HG03342 (cell line): ENCODE measurements around the gene ASCC1.

Source experiments
- ATAC-seq: cut with Tn5 transposase; IDR thresholded peaks from one replicate; pipeline ENCODE4 v1.9.1; 2021; ENCODE audit warnings: mild to moderate bottlenecking, moderate library complexity; ENCODE audit not compliant: unreplicated experiment

ASCC1 gene

DNA sequence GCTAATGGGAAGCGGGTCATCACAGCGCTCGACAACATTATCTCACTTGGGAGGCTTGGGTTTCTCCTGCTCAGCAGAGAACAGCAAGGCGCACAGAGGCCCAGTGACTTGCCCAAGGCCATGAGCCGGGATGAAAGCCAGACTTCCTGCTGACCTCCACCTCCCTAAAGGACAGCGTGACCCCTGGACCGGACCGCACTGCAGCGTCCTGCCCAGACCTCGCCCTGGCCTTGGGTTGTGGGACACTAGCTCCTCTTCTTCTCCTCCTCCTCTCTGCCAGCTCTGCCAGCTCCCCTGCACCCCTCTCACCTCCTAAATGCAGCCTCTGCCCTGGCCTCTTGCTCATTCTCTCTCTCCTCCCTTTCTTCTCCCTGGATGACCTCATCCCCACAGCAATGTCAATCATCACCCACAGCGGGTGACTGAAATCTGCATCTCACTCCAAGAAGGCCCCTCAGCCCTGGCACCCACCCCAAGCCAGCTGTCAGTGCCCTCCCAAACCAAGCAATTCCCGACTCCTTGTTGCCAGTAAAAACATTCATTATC, 147.1 kb downstream of the ASCC1 start:
- no peak for ATAC-seq

- ATAC-seq, result no peak
Measured at GRCh38 chr10:72068126-72068765, 147.8 kb downstream of the ASCC1 start.

- no peak for ATAC-seq
Measured at GRCh38 chr10:72067463-72068125, 148.5 kb downstream of the ASCC1 start.

- ATAC-seq, result no peak
Measured at GRCh38 chr10:72066318-72067284, 149.5 kb downstream of the ASCC1 start.

GRCh38 chr10:72065439-72066025, 150.5 kb downstream of the ASCC1 start:
- ATAC-seq, result no peak

DNA sequence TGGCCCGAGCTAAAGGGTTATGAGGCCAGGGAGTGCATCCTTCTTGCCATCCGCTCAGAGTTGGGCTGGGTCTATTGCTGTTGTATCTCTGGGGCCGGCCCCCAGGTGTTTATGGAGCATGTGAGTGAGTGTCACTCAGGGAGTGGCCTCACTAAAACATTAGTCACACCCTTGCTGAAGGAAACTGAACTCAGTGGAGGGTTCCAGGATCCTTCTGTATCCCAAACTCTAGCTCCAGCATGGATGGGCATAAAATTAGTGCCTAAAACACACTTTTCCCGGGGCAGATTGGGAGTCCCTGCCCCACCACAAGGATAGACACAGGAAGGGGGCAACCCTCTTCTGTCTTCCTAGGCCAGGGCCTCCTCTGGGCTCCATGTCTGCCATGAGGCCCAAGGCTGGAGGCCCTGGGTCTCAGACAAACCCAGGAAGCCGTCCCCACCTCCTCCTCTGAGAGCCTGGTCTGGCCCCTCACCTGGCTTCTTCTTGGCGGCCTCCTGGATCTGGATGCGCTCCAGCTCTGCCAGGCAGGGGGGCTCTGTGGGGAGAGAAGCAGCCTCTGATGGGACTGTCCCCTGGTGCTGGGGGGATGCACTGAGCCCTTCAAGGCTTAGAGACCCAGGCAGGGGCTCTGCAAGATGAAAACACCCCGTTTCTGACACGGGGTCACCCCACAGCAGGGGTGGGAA, 152.2 kb downstream of the ASCC1 start:
- no peak for ATAC-seq

GRCh38 chr10:72062832-72063702, 153.0 kb downstream of the ASCC1 start:
- ATAC-seq, result no peak

GRCh38 chr10:72062382-72062781, 153.7 kb downstream of the ASCC1 start:
- no peak for ATAC-seq

DNA sequence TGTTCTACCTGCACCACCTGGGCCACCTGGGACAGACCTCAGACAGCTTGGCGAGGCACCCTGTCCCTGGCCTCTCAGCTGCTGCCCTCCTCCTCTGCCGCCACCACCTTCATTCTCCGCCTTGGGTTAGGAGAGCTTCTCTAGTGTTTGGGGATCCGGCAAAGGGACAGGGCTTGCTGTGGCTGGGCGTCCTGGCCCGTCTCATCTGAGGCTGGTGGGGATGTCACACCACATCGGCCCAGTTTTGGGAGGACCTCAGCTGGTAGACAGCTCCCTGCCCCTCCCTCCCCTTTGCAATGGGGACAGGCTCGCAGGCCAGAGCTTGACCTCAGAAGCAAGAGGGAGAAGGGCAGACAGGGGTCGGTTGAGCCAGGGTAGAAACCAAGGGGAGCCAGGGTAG, 154.1 kb downstream of the ASCC1 start:
- no peak for ATAC-seq

- no peak for ATAC-seq
Measured at GRCh38 chr10:72061491-72061890, 154.6 kb downstream of the ASCC1 start.

DNA sequence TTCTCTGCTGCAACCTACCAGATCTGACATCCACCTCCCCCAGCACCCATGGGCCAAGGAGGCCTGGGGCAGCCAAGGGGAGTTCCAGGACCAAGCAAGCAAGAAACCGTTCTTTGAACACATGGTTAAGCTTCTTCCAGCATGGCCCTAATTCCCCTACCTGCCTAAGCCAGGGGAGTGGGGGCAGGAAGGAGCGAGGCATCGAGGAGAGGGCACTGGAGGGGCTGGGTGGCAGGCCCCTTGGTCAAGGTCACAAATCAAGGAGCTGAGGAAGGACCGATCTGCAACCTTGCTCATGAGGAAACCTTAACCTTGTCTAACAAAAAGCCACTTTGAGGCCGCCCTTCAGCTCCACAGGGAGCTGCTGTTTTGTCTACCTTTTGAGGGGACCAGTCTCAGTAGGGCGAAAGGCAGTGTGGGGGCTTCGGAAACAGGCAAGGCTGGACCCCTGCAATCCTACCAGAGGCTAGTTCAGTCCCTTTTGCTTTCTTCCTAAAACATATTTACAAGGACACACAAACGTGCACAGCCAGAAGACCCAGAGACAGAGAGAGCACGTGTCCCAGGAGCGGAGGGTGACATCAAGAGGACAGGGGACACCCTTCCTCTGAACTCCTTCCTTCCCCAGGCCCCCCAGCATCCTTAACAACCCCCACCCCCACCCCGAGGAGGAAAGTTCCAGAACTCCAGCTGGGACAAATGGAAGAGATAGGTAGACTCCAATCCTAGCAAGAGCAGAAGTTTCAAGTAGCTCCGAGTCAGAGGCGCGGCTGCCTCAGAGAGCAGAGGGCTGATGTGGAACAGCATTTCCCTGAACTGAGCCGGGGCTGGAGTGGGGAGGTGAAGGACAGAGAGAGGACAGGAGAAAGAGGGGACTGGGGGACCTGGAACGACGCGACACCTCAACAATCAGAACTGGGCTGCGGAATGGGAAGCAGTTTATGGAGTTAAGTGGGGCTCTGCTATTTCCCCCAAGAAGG, 155.9 kb downstream of the ASCC1 start:
- ATAC-seq, result no peak

- ATAC-seq, result no peak
Measured at GRCh38 chr10:72058989-72059842, 156.9 kb downstream of the ASCC1 start.

- ATAC-seq, result no peak
Measured at GRCh38 chr10:72058347-72058898, 157.7 kb downstream of the ASCC1 start.

DNA sequence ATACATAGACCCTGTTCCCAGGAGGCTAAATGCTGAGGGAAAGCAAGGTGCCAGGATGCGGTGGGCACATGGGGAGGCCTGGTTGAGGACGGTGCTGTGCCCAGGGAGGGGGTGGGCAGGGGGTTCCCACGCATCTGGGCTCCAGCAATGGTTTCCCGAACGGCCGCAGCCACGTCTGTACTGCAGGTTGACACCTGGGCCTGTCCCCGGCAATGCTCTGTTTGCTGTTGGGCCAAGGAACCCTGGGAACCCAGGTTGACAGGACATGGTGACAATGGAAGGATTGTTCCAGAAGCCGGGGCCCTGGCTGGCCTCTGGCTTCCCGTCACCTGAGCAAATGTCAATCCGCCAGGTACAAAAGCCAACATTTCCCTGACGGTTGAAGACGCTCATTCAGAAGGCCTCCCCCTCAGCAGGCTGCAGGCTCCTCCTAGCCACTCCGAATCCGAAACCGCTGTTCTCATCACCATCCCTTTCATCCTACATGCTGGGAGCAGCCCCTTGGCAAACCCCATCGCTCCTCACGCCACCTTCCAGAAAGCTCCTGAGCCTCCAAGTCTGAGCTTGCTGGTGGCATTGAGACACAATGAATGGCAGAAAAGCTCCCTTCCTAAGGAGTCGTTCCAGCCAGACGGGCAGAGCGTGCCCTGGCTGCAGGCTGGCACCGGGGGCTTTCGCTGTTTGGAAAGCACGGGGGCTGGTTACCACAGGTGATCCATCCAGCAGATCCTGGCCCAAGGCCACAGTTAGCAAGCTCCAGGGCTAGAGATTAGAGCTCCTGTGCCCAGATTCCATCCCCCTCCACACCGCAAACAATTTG, 158.9 kb downstream of the ASCC1 start:
- ATAC-seq, result no peak

GRCh38 chr10:72056113-72056512, 160.0 kb downstream of the ASCC1 start:
- no peak for ATAC-seq

DNA sequence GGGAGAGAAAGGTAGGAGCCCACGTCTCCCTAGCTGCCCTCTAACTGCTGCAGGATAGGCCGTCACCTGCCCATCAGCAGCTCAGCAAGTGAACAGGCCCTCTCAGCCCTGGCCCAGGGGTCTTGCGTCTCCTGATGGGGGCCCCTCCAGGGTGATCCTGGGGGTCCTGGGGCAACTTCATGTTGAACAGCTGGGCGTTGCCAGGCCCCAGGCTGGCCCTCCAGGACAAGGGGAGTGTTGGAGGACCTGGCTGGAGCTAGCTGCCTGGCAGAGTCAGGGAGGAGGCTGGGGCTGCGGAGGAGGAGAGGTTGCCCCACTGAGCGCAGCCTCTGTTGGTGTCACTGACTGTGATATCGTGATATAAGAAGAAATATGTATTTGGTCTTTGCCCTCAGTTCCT, 162.4 kb downstream of the ASCC1 start:
- no peak for ATAC-seq
